Daoy (cell line): ENCODE measurements around the gene GSE1. TPM values are rescaled to one million over a fixed set of nuclear protein-coding genes. Genes with fewer than 3 reads are reported as not detected.

Experiments
- DNase-seq: peaks from one replicate; pipeline ENCODE4 v3.0.0-alpha.2; 2015; ENCODE audit warnings: low read depth
- total RNA-seq: library from RNA; depleted of rRNA; stranded (reverse); fragments of >200 nt; shearing (Covaris generic); gene quantifications from 2 replicates; pipeline ENCODE4 v1.2.3, GENCODE V29; 2014

Gene GSE1
- total RNA-seq, 1 experiment from 2014 or later: 9.3 TPM

- no peak for DNase-seq
Measured at GRCh38 chr16:85631802-85632393, 18.8 kb downstream of the GSE1 start.

GRCh38 chr16:85632709-85633437, 19.8 kb downstream of the GSE1 start:
- no peak for DNase-seq

DNA sequence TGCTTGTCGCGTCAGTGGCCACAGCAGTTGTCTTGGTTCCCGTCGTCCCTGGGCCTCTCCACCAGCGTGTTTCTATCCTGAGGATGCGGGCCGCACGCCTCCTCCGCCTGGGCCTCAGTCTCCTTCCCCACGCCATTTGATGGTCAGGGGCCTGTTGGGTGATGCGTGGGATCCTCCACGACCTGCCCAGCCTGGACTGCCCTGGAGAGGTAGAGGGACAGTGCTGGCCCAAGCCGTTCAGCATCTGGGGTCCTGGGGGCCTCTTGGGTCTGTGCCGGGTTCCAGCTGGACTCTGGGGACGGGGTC, 20.3 kb downstream of the GSE1 start:
- DNase-seq: no peak

DNA sequence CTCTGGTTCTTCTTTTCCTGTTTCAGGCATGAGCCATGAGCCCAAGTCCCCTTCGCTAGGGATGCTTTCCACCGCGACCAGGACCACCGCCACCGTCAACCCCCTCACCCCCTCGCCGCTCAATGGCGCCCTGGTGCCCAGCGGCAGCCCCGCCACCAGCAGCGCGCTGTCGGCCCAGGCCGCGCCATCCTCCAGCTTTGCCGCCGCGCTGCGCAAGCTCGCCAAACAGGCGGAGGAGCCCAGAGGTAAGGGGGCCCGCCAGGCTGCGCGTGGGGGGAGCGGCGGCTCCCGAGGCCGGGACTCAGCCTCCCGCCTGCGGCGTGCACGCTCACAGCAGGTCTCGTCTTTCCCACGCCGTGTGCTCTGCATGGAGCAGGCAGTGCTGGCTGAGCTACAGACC, 20.8 kb downstream of the GSE1 start:
- DNase-seq: no peak

DNA sequence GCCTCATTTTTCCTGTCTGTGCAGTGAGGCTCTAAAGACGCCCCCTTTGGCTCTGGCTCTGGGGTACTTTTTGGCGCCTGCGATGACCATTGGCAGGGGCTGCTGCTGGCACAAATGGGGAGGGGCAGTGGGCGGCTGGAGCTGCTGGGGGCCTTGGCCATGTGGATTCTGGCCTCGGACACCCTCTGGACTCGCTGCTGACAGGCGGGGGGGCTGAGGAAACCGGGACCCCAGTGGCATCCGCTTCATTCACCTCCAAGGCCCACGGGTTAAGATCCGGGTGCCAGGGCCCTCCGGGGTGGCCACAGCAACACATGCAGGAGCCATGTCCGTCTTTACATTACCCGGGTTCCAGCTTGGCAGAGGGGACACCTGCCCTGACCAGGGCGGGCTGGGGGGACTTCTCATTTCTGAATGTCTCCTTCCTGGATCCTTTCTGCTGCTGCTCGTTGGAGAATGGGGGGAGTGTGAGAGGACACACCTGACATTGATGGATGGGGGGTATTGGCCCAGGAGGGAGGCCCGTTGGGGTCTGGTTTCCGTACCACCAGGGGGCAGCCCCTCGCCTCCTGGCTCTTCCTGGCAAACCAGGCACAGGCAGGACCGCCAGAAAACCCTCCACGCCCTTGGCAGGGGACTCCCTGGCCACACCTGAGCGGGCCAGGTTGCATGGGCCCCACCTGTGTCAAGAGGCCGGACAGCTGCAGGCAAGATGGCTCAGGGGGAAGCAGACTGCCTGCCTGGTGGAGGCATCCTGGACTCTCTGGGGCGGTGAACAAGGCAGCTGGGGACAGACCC, 21.8 kb downstream of the GSE1 start:
- no peak for DNase-seq

DNA sequence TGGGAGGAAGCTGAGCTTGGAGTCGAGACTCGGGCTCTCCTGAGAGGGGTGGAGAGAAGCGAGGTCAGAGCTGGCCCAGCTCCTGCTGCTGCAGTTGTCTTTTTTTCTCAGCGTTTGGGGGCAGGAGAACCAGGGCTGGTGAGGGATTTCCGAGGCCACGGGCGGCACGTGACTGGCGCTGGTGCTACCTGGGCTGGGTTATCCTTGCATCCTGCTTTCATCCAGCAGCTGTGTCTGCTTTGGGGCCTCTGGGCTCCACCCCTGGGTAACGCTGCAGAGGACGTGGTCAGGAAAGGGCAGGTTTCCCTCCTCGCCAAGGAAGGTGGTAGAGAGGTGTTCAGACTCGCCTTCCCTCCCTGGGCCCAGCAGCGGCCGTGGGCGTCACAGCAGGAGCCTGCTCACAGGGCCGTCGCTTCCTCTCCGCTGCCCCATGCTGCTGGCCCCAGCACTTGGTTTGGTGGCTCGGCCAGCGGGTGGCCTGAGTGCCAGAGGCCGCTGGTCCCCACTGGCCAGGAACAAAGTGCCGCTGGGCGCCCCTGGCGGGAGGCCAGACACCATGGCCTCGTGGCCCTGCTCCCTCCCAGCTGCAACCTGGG, 22.5 kb downstream of the GSE1 start:
- DNase-seq: no peak

- no peak for DNase-seq
Measured at GRCh38 chr16:85636234-85636812, 23.2 kb downstream of the GSE1 start.

GRCh38 chr16:85637061-85637807, 24.1 kb downstream of the GSE1 start:
- no peak for DNase-seq

DNA sequence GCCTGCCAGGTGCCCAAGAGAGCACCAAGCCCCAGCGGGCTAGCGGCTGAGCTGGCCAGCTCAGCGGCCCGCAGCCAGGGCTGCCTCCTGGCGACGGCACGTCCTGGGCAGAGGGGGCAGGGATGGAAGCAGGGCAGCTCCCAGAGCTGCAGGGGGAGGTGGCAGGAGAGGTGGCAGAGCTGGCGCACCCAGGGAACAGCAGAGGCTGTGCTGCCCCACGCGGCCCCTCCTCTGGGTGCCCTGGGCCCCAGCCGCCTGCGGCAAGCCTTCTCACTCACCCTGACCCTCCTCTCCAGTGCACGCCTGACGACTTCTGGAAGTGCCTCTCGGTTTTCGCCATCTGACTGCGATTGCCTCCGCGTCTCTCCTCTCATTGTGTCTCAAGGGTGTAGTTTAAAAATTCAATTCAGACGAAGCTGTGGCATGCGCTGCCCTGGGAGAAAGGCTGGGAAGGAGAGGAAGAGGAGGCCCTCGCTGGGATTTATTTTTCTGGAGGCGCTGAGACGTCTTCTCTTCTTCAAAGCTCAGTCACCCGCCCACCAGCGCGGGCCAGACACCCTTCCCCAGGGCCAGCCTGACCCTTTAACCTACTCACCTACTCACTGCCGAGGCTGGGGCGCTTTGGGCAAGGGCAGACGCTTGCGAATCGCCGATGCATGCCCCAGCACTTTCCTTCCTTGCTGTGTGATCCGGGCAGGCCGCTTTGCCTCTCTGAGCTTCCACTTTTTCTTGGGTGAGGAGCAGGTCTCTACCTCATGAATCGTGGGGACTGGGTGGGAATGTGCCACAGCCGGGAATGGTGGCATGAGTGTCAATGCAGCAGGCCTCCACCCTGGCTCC, 24.9 kb downstream of the GSE1 start:
- no peak for DNase-seq

- DNase-seq: no peak
Measured at GRCh38 chr16:85638695-85639409, 25.7 kb downstream of the GSE1 start.

DNA sequence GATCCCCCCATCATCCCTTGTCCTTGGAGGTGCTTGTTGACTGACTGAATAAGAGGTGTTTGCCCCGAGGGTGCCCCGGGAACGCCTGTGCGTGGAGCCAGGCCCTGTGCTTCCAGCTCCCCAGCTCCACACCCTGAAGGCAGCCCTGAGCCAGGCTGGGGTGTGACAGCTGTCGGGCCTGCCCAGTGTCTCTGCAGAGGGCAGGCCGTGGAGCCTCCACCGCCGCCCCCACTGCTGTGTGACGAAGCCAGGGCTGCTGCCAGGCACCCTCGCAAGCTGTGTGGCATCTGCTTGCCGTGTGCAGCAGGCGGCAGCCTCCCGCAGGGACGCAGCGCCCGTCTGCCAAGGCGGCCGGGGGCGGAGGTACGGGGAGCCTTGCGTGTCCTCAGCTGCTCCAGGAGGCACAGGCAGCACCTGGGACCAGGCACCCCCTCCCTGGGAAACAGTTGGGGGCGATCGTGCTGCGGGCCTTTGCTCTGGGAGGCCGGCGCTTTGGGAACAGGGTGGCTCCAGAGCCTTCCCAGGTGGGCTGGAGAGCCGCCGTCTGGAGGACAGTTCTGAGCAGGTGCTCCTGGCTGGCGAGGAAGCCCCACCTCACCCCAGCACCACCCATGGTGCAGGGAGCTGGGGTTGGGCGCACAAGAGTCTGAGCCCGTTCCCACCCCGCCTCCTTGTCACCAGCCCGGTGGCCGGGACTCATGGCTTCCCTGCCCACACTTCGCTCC, 26.6 kb downstream of the GSE1 start:
- DNase-seq: no peak

DNA sequence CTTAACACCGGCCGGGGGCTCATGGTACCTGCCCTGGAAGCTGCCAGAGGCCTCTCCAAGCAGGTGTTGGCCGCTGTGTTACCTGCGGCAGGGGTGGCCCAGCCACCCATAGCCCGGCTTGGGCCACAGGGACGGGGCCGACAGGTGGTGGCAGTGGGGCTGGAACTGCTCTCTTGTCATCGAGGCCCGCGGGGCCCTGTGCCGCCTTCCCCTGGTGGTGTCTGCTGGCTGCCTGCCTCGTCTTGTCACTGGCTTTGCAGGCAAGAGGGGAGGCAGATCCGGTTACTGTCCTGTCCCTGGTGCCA, 27.1 kb downstream of the GSE1 start:
- no peak for DNase-seq

DNA sequence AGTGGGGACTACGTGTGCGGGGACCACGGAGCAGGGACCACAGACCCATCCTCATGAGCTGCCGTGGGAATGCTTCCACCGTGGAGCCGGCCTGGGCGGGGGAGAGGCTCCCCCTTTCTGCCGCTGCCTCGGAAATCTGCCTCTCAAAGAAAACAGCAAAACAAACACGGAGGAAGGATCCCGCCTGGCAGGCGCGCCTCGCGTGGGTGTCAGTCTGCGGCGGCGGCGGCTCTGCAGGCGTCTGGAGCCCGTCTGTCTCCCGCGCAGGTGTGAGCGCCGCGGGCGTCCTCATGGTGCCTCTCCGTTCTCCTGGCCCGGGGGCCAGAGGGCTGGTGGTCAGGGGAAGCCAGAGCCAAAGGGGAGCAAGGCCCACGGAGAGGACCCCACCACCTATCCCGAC, 27.5 kb downstream of the GSE1 start:
- no peak for DNase-seq

- no peak for DNase-seq
Measured at GRCh38 chr16:85641305-85641704, 28.2 kb downstream of the GSE1 start.

DNA sequence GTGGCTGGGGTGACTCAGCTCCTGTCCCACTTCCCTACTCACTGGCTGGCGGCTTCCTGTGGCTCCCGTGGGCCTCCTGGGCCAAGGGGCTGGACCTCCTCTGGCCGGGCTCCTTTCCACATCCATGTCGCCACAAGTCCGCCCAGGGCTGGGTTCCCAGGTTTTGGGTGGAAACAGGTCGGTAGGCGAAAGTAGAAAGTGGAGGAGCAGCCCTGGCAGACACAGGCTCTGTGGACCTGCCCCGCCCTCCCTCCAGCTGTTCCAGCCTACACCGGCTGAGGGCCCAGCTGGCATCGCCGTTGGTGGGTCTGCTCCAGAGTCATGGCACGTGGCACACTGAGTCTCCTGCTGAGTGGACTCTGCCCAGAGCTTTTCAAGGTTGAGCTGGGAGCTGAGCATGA, 28.7 kb downstream of the GSE1 start:
- no peak for DNase-seq

DNA sequence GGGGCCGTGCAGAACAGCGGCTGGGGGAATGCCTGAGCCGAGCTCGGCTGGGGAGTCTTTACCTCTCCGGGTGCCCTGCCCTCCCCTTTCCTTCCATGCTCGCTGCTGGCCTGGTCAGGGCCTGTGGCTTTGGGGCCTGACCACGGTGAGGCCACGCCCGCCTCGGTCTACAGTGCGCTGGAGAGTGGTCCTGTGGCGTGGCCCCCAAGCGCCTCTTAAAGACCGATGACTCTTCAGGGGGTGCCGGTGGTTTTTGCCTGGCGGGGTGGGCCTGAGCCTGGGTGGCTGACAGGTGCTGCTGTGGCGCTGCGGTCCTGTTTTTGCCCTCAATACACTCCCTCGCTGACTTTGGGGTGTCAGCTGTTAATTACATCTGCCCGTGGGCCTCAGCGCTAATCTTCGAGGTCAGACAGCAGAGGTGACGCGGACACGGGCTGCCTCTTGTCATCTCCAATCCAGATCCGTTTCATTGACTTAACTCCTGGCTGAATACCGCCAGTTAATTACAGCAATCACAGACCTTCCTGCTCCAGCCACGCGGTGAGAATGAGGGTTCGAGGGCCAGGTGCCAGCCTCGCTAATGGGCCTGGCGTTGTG, 29.7 kb downstream of the GSE1 start:
- no peak for DNase-seq

GRCh38 chr16:85643631-85644030, 30.5 kb downstream of the GSE1 start:
- no peak for DNase-seq

DNA sequence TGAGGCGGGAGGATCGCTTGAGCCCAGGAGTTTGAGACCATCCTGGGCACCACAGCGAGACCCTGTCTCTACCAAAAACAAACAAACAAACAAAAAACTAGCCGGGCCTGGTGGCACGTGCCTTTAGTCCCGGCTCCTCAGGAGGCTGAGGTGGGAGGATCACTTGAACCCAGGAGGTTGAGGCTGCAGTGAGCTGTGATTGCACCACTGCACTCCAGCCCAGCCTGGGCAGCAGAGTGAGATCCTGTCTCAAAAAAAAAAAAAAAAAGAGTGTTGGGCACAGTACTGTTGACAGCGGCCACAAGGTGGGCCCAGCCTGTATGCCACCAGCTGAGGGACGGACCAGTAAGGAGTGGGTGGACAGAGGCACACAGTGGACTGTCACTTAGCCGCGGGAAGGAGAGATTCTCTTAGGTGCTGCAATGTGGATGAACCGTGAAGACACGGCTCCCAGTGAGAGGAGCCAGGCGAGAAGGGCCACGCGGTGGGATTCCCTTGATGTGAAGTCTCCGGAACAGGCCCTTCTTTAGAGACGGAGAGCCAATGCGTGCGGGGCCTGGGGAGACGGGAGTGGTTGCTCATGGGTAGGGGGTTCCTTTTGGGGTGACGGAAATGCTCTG, 31.1 kb downstream of the GSE1 start:
- no peak for DNase-seq
